ENCODE measurements around the gene COA6. TPM values are rescaled to one million over a fixed set of nuclear protein-coding genes. Genes with fewer than 3 reads are reported as not detected.
A peak's percentile ranks its signal among the peaks of the same experiment; 100 is the strongest.

Gene COA6
- total and polyA plus RNA-seq, 2 of the 13 experiments (the other 11 are each of a cell fraction or from before 2014, with no cell fraction given), result 32.4 to 104 TPM

GRCh38 chr1:234327577-234328164 lies 45.6 kb upstream of the COA6 start (continued):
- TF ChIP-seq ZNF276 (CRISPR knock-in tag; IDR thresholded peaks at IDR 0.05; ENCODE audit: low read depth) (no peak), FOXK1 (CRISPR knock-in tag; IDR thresholded peaks at IDR 0.05; ENCODE audit: borderline replicate concordance, low read depth) (peak; percentile 25; the same call in 1 of the 2 replicates), LRRFIP1 (CRISPR knock-in tag; conservative IDR thresholded peaks at IDR 0.05) (no peak), NKX3-1 (CRISPR knock-in tag; IDR thresholded peaks at IDR 0.05) (peak; percentile 32; the same call in 1 of the 2 replicates), PATZ1 (CRISPR knock-in tag; IDR thresholded peaks at IDR 0.05) (peak; percentile 61), ZNF282 (IDR thresholded peaks at IDR 0.05; ENCODE audit: partially characterized antibody) (no peak), ZFP36L2 (CRISPR knock-in tag; IDR thresholded peaks at IDR 0.05) (no peak), ZNF644 (CRISPR knock-in tag; IDR thresholded peaks at IDR 0.05; ENCODE audit: low read depth) (peak; percentile 98), ZNF724P (CRISPR knock-in tag; IDR thresholded peaks at IDR 0.05; ENCODE audit: borderline replicate concordance) (no peak), ZNF687 (CRISPR knock-in tag; IDR thresholded peaks at IDR 0.05) (peak; percentile 97), MEIS2 (CRISPR knock-in tag; IDR thresholded peaks at IDR 0.05) (peak; percentile 39; the same call in 1 of the 2 replicates), MYNN (CRISPR knock-in tag; IDR thresholded peaks at IDR 0.05; ENCODE audit: low read depth) (no peak), KDM3A (CRISPR knock-in tag; IDR thresholded peaks at IDR 0.05; ENCODE audit: low read depth) (peak; percentile 74; the same call in 1 of the 2 replicates), ZNF775 (CRISPR knock-in tag; IDR thresholded peaks at IDR 0.05; ENCODE audit: borderline replicate concordance) (no peak), ZBTB8A (CRISPR knock-in tag; IDR thresholded peaks at IDR 0.05; ENCODE audit: borderline replicate concordance, low read depth) (no peak), ZNF589 (CRISPR knock-in tag; conservative IDR thresholded peaks at IDR 0.05) (no peak), RBM22 (optimal IDR thresholded peaks at IDR 0.05; ENCODE audit: low read length) (no peak), RNF2 (conservative IDR thresholded peaks at IDR 0.05; ENCODE audit: low read depth) (no peak), KLF9 (CRISPR knock-in tag; IDR thresholded peaks at IDR 0.05; ENCODE audit: low read depth) (peak; percentile 80; the same call in 1 of the 2 replicates), FOXJ3 (CRISPR knock-in tag; IDR thresholded peaks at IDR 0.05; ENCODE audit: borderline replicate concordance) (0 out of 2 replicates have a peak, but pooled peaks have one; percentile 43)

Measured in HepG2 (cell line).